Measurements from ENCODE around the gene RAPGEF4.

RAPGEF4 gene

DNA sequence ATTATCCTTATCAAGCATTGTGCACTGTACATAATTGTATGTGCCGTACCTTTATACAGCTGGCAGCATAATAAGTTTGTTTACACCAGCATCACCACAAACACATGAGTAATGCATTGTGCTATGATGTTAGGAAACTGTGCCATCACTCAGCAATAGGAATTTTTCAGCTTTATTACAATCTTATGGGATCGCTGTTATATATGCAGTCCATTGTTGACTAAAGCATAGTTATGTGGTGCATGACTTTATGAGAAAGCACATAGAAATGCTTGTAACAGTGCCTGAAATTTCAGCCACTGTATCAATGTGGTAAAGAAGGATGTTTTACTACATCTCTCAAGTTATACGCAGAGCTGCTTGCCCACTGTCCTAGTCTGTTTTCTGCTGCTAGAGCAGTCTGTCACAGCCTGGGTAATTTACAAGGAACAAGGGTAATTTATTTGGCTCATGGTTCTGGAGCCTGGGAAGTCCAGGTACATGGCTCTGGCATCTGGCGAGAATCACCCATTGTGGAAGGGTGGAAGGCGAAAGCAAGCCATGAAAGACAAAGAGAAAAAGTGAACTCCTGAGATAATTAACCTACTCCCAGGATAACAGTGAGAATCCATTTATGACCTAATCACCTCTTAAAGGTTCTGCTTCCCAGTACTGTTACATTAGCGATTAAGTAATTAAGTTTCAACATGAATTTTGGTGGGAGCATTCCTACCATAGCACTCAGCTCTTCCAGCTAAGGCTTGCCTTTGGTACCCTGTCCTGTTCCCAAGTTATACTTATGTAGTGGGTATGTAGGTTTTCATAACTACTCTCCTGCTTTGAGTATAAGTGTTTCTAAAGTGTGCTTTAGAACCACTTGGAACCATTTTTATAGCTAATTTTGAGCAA lies 344.6 kb downstream of the RAPGEF4 start:
- no peak for DNase-seq (ENCODE audit: extremely low spot score)
- TF ChIP-seq, protein P1, sequence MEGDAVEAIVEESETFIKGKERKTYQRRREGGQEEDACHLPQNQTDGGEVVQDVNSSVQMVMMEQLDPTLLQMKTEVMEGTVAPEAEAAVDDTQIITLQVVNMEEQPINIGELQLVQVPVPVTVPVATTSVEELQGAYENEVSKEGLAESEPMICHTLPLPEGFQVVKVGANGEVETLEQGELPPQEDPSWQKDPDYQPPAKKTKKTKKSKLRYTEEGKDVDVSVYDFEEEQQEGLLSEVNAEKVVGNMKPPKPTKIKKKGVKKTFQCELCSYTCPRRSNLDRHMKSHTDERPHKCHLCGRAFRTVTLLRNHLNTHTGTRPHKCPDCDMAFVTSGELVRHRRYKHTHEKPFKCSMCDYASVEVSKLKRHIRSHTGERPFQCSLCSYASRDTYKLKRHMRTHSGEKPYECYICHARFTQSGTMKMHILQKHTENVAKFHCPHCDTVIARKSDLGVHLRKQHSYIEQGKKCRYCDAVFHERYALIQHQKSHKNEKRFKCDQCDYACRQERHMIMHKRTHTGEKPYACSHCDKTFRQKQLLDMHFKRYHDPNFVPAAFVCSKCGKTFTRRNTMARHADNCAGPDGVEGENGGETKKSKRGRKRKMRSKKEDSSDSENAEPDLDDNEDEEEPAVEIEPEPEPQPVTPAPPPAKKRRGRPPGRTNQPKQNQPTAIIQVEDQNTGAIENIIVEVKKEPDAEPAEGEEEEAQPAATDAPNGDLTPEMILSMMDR (IDR thresholded peaks at IDR 0.05; ENCODE audit: control extremely low read depth, extremely low read depth, low read depth, missing control alignments): no peak
- ChIA-PET POLR2A (no interaction called here), CTCF (interaction anchor here (1.1 to 7.3 kb wide), 5 partner anchors 9 to 130 kb away, joined by 3 to 37 read pairs (median 5); no protein-coding TSS in a partner anchor)

DNA sequence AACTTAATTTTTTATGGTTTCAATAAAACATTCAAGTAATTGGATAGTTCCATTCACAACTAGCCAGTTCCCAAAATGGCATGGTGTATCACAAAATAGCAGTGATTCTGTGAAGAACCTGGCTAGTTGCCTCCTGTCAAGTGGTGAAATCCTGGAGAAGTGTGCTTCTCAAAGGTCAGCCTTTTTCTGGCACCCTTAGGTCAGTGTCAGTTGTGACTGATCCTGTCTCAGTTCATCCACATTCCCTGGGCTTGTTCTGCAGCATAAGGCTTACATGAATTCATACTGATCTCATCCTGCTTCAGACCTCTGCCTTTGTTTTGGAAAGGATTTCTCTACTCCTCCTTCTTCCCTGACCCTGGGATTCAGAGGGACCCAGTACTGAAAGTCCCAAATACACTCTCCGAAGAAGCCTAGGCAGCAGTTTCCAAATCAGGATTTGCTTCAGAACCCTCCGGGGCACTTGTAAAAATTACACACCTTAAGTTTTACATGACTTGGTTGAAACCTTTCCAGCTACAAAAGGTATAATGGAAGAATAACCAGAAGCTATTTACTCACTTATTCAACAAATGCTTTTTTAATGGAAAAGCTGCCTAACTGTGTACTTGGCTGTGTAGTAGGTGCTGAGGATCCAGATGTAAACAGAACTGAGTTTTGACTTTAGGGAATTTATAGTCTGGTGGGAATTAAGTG lies 351.0 kb downstream of the RAPGEF4 start:
- POLR2A ChIA-PET: no interaction called here
- no peak for DNase-seq (ENCODE audit: extremely low spot score)
- CTCF ChIA-PET: interaction anchor here (0.9 kb wide), 2 partner anchors 71 to 124 kb away, joined by 3 read pairs; no protein-coding TSS in a partner anchor
- TF ChIP-seq, protein P1 (IDR thresholded peaks at IDR 0.05; ENCODE audit: control extremely low read depth, extremely low read depth, low read depth, missing control alignments): no peak

DNA sequence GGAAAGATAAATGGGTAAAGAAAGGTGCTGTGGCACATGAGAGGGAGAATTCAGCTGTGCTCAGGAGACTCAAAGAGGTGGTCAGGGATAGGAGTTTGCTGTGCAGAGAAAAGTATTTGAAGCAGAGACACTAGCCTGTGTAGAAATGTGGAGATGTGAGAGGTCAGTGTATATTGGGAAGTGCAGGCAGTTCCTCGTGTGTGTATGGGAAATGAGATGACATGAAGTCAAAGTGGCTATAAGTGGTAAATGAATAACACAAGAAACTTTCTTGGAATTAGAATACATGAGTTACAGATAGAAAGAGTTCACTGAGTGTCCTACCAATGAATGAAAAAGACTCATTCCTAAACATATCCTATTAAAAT lies 351.6 kb downstream of the RAPGEF4 start:
- DNase-seq (ENCODE audit: extremely low spot score): no peak
- TF ChIP-seq, protein P1 (IDR thresholded peaks at IDR 0.05; ENCODE audit: control extremely low read depth, extremely low read depth, low read depth, missing control alignments): no peak
- CTCF ChIA-PET: interaction anchor here (0.9 to 1.0 kb wide), 3 partner anchors 15 to 124 kb away, joined by 3 read pairs; no protein-coding TSS in a partner anchor
- POLR2A ChIA-PET: no interaction called here

DNA sequence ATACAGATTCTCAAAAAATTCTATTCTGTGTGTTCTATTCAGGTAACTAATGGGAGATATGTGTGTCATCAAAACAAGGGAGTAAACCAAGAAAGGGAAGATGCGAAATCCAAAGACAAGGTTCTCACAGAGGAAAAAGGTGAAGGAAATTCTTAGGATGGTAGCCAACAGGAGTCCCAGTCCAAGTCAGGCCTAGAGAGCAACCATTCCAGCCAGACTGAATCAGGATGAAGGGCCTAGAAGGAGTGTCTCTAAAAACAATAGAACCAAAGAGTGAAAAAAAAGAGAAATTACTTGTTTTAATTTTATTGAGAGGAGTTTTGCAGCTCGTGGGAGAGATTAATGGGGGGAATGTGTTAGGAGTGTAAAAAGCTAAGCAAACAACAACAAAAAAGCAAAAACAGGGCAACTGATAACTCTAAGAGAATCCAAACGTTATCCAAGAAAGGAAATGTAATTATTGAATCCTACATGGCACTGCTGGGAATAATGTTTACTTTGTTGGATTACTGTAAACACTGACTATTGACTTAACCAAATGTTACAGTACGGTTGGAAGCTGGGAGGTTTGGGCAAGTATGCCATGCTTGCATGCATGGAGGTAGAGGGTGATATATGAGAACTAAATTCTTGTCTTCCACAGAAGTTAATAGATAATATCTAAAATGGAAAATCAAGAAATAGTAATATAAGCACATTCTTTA lies 352.3 kb downstream of the RAPGEF4 start:
- CTCF ChIA-PET: interaction anchor here (0.9 to 1.1 kb wide), 3 partner anchors 15 to 123 kb away, joined by 3 to 5 read pairs (median 3); no protein-coding TSS in a partner anchor
- no peak for DNase-seq (ENCODE audit: extremely low spot score)
- TF ChIP-seq, protein P1 (IDR thresholded peaks at IDR 0.05; ENCODE audit: control extremely low read depth, extremely low read depth, low read depth, missing control alignments): no peak
- POLR2A ChIA-PET: no interaction called here

DNA sequence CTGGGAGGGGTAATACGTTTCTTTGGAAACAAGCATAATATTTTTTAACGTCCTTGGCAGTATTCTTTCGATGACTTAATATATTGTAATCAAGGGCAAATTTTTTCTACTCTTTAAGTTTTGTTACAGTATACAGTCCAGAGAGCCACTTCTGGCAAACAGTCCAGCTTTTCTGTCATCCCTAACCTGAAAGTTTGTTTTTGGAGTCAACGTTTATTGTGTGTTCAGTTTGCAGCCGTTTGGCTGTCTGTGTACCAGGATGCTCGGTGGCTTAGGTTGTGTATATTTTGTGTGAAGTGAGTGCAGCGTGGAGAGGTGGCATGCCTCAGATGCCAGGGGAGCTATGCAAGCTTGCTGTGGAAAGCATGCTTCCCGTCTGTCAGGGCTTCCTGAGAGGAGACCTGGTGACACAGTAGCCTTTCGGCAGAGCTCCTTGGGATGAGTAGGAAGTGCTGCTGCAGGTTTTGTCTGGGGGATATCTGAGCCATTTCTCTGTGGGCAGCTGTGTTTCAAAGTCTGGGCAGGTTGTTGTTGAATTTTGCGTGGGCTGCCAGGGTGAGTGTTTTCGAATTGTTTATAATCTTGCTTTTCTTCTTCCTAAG lies 354.7 kb downstream of the RAPGEF4 start:
- DNase-seq (ENCODE audit: extremely low spot score): no peak
- CTCF ChIA-PET: interaction anchor here (0.7 to 3.0 kb wide), 9 partner anchors 9 to 120 kb away, joined by 3 to 37 read pairs (median 7); no protein-coding TSS in a partner anchor
- POLR2A ChIA-PET: no interaction called here
- TF ChIP-seq, protein P1 (IDR thresholded peaks at IDR 0.05; ENCODE audit: control extremely low read depth, extremely low read depth, low read depth, missing control alignments): no peak

Measured in GM10248 (cell line).